DND-41 (cell line): ENCODE results near the gene ITSN2.

Experiments used
- CTCF ChIP-seq: IDR thresholded peaks from 2 replicates; pipeline ENCODE4 v1.5.1; 2012; ENCODE audit warnings: borderline replicate concordance, low read length, moderate library complexity, mild to moderate bottlenecking; ENCODE audit not compliant: poor library complexity, severe bottlenecking; ENCODE audit errors: extremely low read depth
- EZH2 ChIP-seq: IDR thresholded peaks from 3 replicates; pipeline ENCODE4 v1.6.1; 2012; ENCODE audit warnings: borderline replicate concordance, low read depth, mild to moderate bottlenecking, moderate library complexity, low read length, inconsistent platforms; ENCODE audit not compliant: severe bottlenecking

- TF ChIP-seq CTCF (no peak), EZH2 (no peak)
Measured at GRCh38 chr2:24176326-24176725, 184.0 kb downstream of the ITSN2 start.
